MM.1S (cell line): ENCODE measurements around the gene FBXO47.

ENCODE experiments used
- CTCF ChIP-seq: fragments of 300-600 bp; sonication (generic); IDR thresholded peaks from 2 replicates; pipeline ENCODE4 v1.5.1; 2016; ENCODE audit warnings: antibody characterized with exemption, low read length, mixed read lengths
- EZH2 ChIP-seq: fragments of 300-600 bp; sonication (generic); optimal IDR thresholded peaks from 2 replicates; pipeline ENCODE3; 2017; ENCODE audit warnings: low read depth, mild to moderate bottlenecking, antibody characterized with exemption, low read length, mixed read lengths
- EZH2phosphoT487 ChIP-seq: fragments of 300-600 bp; sonication (generic); IDR thresholded peaks from 2 replicates; pipeline ENCODE4 v1.6.1; 2018; ENCODE audit warnings: antibody characterized with exemption, low read length

- no peak for TF ChIP-seq EZH2
- no peak for TF ChIP-seq CTCF
- TF ChIP-seq EZH2phosphoT487, result no peak
These were observed 58.5 kb downstream of the FBXO47 start for GRCh38 chr17:38908676-38909181.
